GM21529 (cell line): ENCODE results near the gene TBCEL.

Source experiments
- ATAC-seq: cut with Tn5 transposase; IDR thresholded peaks from one replicate; pipeline ENCODE4 v1.9.1; 2021; ENCODE audit not compliant: unreplicated experiment

The TBCEL gene

GRCh38 chr11:121134741-121135312 is 110.9 kb downstream of the TBCEL start:
- ATAC-seq = no peak

GRCh38 chr11:121137005-121137404 is 113.1 kb downstream of the TBCEL start:
- no peak for ATAC-seq

DNA sequence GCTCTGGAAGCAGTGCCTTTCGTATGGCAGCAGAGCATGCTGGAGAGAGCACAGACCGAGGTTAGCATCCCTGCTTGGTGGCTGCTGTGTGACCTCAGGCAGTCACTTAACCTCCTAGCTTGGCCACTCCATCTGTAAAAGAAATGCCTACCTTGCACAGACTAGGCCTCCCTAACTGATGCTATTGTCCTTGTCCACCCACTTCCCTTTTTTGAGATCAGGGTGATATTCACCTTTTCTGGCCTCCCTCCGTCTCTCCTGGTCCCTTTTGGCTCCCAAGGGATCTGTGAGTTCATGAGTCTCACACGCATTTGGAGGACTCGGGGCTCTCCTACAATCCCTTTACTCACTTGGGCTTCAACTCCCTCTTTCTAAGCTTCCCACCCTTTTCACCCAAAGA is 114.4 kb downstream of the TBCEL start:
- no peak for ATAC-seq

- no peak for ATAC-seq
Measured at GRCh38 chr11:121140369-121140768, 116.5 kb downstream of the TBCEL start.
